Upper lobe of left lung (tissue), 6 donors: Measurements from ENCODE around the gene OXNAD1. TPM values are rescaled to one million over a fixed set of nuclear protein-coding genes. Genes with fewer than 3 reads are reported as not detected.
A peak's percentile ranks its signal among the peaks of the same experiment; 100 is the strongest.

Experiments
- ATAC-seq, 2 donors: fragments of 200-7000 bp; cut with Tn5 transposase; one replicate each; pipeline ENCODE4 v1.9.1; 2022; ENCODE audit warnings: mild to moderate bottlenecking in 2 of 2, moderate library complexity in 2 of 2; ENCODE audit not compliant: low FRiP score in 2 of 2
- DNase-seq, 2 donors: peaks; one replicate each; pipeline ENCODE4 v3.0.0-alpha.2; 2019 to 2020
- H3K27ac ChIP-seq, 4 donors: fragments of 200-600 bp; sonication (generic); one replicate each; pipeline ENCODE4 v1.5.1; 2016 to 2019
- H3K27me3 ChIP-seq, 4 donors: fragments of 200-600 bp; sonication (generic); one replicate each; pipeline ENCODE4 v1.5.1; 2017 to 2019
- H3K36me3 ChIP-seq, 4 donors: fragments of 200-600 bp; sonication (generic); one replicate each; pipeline ENCODE4 v1.5.1; 2016 to 2019
- H3K4me1 ChIP-seq, 4 donors: fragments of 200-600 bp; sonication (generic); one replicate each; pipeline ENCODE4 v1.5.1; 2018 to 2019
- H3K4me3 ChIP-seq, 4 donors: fragments of 200-600 bp; sonication (generic); one replicate each; pipeline ENCODE4 v1.5.1; 2017 to 2019; ENCODE audit warnings: mild to moderate bottlenecking in 2 of 4, moderate library complexity in 1 of 4
- H3K9me3 ChIP-seq, 4 donors: fragments of 200-600 bp; sonication (generic); one replicate each; pipeline ENCODE4 v1.5.1; 2018 to 2019
- CTCF ChIP-seq, 6 experiments: fragments of 450-650 bp in 4 of 6; fragments of 200-600 bp in 2 of 6; sonication (generic) in 2 of 6; IDR thresholded peaks; one replicate each; pipeline ENCODE4 v1.5.1; 2016 to 2019; ENCODE audit warnings: antibody characterized with exemption in 6 of 6
- EP300 ChIP-seq, 4 donors: sonication (generic); formaldehyde crosslinking; IDR thresholded peaks; one replicate each; pipeline ENCODE4 v1.5.1; 2017; ENCODE audit warnings: antibody characterized with exemption in 4 of 4, control low read depth in 2 of 4
- POLR2A ChIP-seq, 4 donors: fragments of 450-650 bp; IDR thresholded peaks; one replicate each; pipeline ENCODE4 v1.5.1; 2016 to 2017; ENCODE audit warnings: antibody characterized with exemption in 4 of 4, mild to moderate bottlenecking in 2 of 4
- POLR2AphosphoS5 ChIP-seq, 2 donors: sonication (generic); formaldehyde crosslinking; IDR thresholded peaks; one replicate each; pipeline ENCODE4 v1.5.1; 2017; ENCODE audit warnings: antibody characterized with exemption in 2 of 2
- WGBS, 2 donors: methylation state at CpG; one replicate each; pipeline ENCODE4 v1.1.5; 2017 to 2018; 5-methylcytosine and 5-hydroxymethylcytosine counted together
- total RNA-seq, 6 donors: library from RNA; depleted of rRNA in 4 of 6; stranded (reverse); fragments of >200 nt in 4 of 6; gene quantifications; one replicate each; pipeline versions ENCODE4 v1.1.0 to v1.2.1, GENCODE V29; 2016 to 2021
- donor health status: DM: no; HTN: no; CAD: no; lungs with moderate emphysema.
- donor health status: DM: no; HTN: yes; CAD: no; lungs with severe emphysema.

OXNAD1 gene
- total RNA-seq, 6 donors from 2014 or later, result 7.2 to 20.9 (median 11.0) TPM

- peaks cover 5 to 22% (median 18%) of the 10 kb centered on the region in 4 donors for H3K4me1 ChIP-seq
- DNase-seq (peak in 1 of 2 donors; percentile 46), ATAC-seq (peak; percentile 80 to 84)
- TF ChIP-seq CTCF (IDR thresholded peaks at IDR 0.05) (no peak), POLR2AphosphoS5 (IDR thresholded peaks at IDR 0.05) (peak; percentile 66 to 81)
- no peak overlapping the region for H3K4me3 ChIP-seq
- H3K9me3 ChIP-seq, result no peaks in the 10 kb centered on the region
- H3K36me3 ChIP-seq, result peaks cover 0 to 13% (median 2%) of the 10 kb centered on the region in 4 donors
- 9 to 21% methylated on average over 1 of the region's 1 CpG for WGBS, 2 donors
- peak overlapping the region; percentile 15 to 41 (median 24) for H3K27ac ChIP-seq
- no peaks in the 10 kb centered on the region for H3K27me3 ChIP-seq
Observed at GRCh38 chr3:16338999-16339398, 74.0 kb downstream of the OXNAD1 start.

- WGBS, 2 donors, result 95 to 100% methylated on average over 1 of the region's 1 CpG
- Histone ChIP-seq H3K4me1 (peaks cover 3 to 17% (median 13%) of the 10 kb centered on the region in 4 donors), H3K27me3 (no peaks in the 10 kb centered on the region), H3K36me3 (peaks cover 0 to 8% (median 2%) of the 10 kb centered on the region in 4 donors), H3K9me3 (no peaks in the 10 kb centered on the region), H3K27ac (no peak overlapping the region), H3K4me3 (no peak overlapping the region)
- ATAC-seq (no peak), DNase-seq (no peak)
- no peak for TF ChIP-seq POLR2AphosphoS5 (IDR thresholded peaks at IDR 0.05)
- TF ChIP-seq EP300 (IDR thresholded peaks at IDR 0.05), result no peak
- TF ChIP-seq CTCF (IDR thresholded peaks at IDR 0.05), result no peak
- no peak for TF ChIP-seq POLR2A (IDR thresholded peaks at IDR 0.05)
Observed at GRCh38 chr3:16343101-16343500, 78.1 kb downstream of the OXNAD1 start.

- no peak for ATAC-seq
- Histone ChIP-seq H3K9me3 (no peaks in the 10 kb centered on the region), H3K27me3 (no peaks in the 10 kb centered on the region), H3K4me1 (peaks cover 0 to 4% (median 0%) of the 10 kb centered on the region in 4 donors), H3K27ac (no peak overlapping the region), H3K4me3 (no peak overlapping the region), H3K36me3 (peaks cover 0 to 38% (median 10%) of the 10 kb centered on the region in 4 donors)
- TF ChIP-seq EP300 (IDR thresholded peaks at IDR 0.05) (no peak), CTCF (IDR thresholded peaks at IDR 0.05) (no peak), POLR2AphosphoS5 (IDR thresholded peaks at IDR 0.05) (no peak), POLR2A (IDR thresholded peaks at IDR 0.05) (no peak)
- DNase-seq, result no peak
- 93 to 94% methylated on average over 7 of the region's 7 CpGs for WGBS, 2 donors
Observed at GRCh38 chr3:16346413-16347081, 81.5 kb downstream of the OXNAD1 start.

GRCh38 chr3:16347548-16347947 lies 82.5 kb downstream of the OXNAD1 start:
- ATAC-seq, result no peak

More at GRCh38 chr3:16347548-16347947, 82.5 kb downstream of the OXNAD1 start:
- Histone ChIP-seq H3K9me3 (no peaks in the 10 kb centered on the region), H3K4me3 (no peak overlapping the region), H3K4me1 (peaks cover 0 to 4% (median 0%) of the 10 kb centered on the region in 4 donors), H3K36me3 (peaks cover 0 to 38% (median 10%) of the 10 kb centered on the region in 4 donors), H3K27me3 (no peaks in the 10 kb centered on the region), H3K27ac (no peak overlapping the region)
- no peak for TF ChIP-seq CTCF (IDR thresholded peaks at IDR 0.05)
- no peak for TF ChIP-seq POLR2A (IDR thresholded peaks at IDR 0.05)
- DNase-seq, result no peak
- 95 to 100% methylated on average over 4 of the region's 4 CpGs for WGBS, 2 donors
